Activated T-helper 2 cell treated with anti-CD3 and anti-CD28 coated beads, Interferon-gamma antibody, Interleukin-2, Interleukin-4, amounts not matched to agents 10 μg/mL and 5 μg/mL and 100 μg/mL, durations not matched to agents 14 hours and 24 hours and 36 hours (primary cell): ENCODE measurements around the gene AKAP1. TPM values are rescaled to one million over a fixed set of nuclear protein-coding genes. Genes with fewer than 3 reads are reported as not detected.

Experiments
- DNase-seq: peaks from one replicate; pipeline ENCODE4 v3.0.0; 2021; ENCODE audit warnings: low spot score
- H3K27ac Mint-ChIP-seq: one replicate; pipeline ENCODE4 v1.8.0; 2021; ENCODE audit warnings: mixed read lengths
- H3K27me3 Mint-ChIP-seq: one replicate; pipeline ENCODE4 v1.8.0; 2021; ENCODE audit warnings: low read depth, mixed read lengths
- H3K36me3 Mint-ChIP-seq: one replicate; pipeline ENCODE4 v1.8.0; 2021; ENCODE audit warnings: low read depth, mixed read lengths
- H3K4me1 Mint-ChIP-seq: one replicate; pipeline ENCODE4 v1.8.0; 2021; ENCODE audit warnings: low read depth, mixed read lengths
- H3K4me3 Mint-ChIP-seq: one replicate; pipeline ENCODE4 v1.8.0; 2021; ENCODE audit warnings: low read depth, mild to moderate bottlenecking, moderate library complexity, mixed read lengths
- H3K9me3 Mint-ChIP-seq: one replicate; pipeline ENCODE4 v1.8.0; 2021; ENCODE audit warnings: mixed read lengths
- intact Hi-C: fragments of 100-400 bp; cut with micrococcal nuclease; formaldehyde crosslinking; loops from one replicate; pipeline ENCODE4 v1.15.1; 2023
- total RNA-seq: library from RNA; stranded (reverse); gene quantifications from 2 replicates; pipeline ENCODE4 v1.2.3, GENCODE V29; 2022

Gene AKAP1
- total RNA-seq, 1 donor from 2014 or later = 38.7 TPM

GRCh38 chr17:57084361-57084801 is 665 bp upstream of the AKAP1 start:
- Mint-ChIP-seq H3K9me3 (no peaks in the 10 kb centered on the region), H3K36me3 (peaks cover 17% of the 10 kb centered on the region), H3K27me3 (peaks cover 12% of the 10 kb centered on the region), H3K4me1 (peaks cover 37% of the 10 kb centered on the region), H3K4me3 (peak overlapping the region; percentile 86), H3K27ac (peak overlapping the region; percentile 87)
- intact Hi-C loops = loop anchor here (2.0 kb wide), 2 partner anchors 250 to 922 kb away; partner anchors contain the start of genes DGKE and SRSF1
- DNase-seq = no peak

DNA sequence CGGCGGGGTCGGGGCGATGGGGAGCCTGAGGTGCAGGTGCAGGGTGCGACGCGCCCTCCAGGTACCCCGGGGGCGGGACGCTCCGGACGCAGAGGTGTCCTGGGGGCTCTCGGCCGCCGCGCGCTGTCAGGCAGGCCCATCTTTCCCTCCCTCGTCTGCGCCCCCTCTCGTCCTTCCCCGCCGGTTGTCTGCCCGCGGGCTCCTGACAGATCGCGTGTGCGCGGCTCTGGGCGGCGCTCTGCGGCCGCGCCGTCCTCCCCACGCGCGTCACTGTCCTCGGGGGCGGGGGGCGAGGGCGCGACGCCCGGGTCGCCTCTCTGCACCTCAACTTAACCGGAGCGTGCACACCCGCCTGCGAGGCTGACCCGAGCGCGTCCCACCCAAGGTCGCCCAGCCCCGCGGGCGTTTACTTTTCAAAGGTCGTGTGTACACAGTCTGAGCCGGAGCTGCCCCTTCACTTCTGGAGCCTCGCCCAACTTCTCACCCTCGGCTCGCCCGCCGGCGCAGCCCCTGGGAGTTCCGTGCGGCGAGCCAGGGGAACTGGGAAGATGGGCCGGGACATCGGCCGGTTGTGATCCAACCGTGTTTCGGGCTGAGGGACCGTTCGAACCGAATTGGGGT is 512 bp downstream of the AKAP1 start:
- H3K27me3 Mint-ChIP-seq = peaks cover 8% of the 10 kb centered on the region
- no peaks in the 10 kb centered on the region for H3K9me3 Mint-ChIP-seq
- H3K4me1 Mint-ChIP-seq = peaks cover 46% of the 10 kb centered on the region
- peaks cover 17% of the 10 kb centered on the region for H3K36me3 Mint-ChIP-seq
- intact Hi-C loops = loop anchor here (2.0 to 5.0 kb wide), 3 partner anchors 123 to 921 kb away; partner anchors contain the start of genes COIL, DGKE and SRSF1
- peak overlapping the region; percentile 51 for H3K27ac Mint-ChIP-seq
- H3K4me3 Mint-ChIP-seq = peak overlapping the region; percentile 83
- DNase-seq = peak; percentile 56

DNA sequence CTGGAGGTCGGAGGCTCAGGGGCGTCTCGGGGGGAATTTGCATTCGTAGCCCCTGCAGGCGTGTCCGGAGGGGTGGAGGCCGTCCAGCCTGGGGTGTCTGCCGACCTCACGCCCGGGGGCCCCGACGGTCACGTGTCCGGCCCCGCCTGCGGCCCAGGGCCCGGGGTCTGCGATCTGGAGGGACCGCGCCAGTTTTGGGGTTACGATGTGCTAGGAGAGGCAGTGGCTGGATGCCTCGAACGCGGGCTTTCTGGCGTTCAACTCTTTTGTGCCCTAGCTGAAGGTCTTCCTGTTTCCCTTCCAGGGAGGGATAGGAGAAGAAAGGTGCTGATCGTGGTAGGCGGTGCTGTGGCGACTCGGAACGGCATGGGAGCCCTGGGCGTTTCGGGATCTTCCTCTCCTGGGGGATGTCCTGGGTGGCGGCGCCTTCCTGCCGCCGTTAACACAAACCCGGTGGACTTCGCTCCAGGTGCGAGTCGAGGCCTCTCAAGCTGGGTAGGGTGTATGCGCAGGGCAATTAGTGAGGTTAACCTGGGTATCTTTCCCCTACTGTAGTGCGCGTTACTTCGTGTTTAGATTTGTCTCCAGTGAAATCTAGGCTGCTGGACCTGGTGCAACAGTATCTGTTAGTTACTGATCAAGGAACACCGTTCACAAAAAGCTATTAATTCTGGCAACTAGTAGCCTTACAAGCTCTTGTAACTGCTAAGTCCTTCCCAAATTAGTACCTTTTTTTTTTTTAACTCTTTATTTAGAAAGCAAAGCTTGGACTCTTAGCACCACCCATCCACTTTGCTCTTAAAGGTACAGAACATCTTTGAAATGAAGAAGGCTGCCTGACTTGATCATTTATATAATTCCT is 1.3 kb downstream of the AKAP1 start:
- peak; percentile 18 for DNase-seq
- peaks cover 17% of the 10 kb centered on the region for H3K36me3 Mint-ChIP-seq
- no peaks in the 10 kb centered on the region for H3K9me3 Mint-ChIP-seq
- peaks cover 4% of the 10 kb centered on the region for H3K27me3 Mint-ChIP-seq
- intact Hi-C loops = loop anchor here (5.0 kb wide), 1 partner anchor 124 kb away; the partner anchor contains the start of gene COIL
- peak overlapping the region; percentile 83 for H3K4me3 Mint-ChIP-seq
- peak overlapping the region; percentile 51 for H3K27ac Mint-ChIP-seq
- H3K4me1 Mint-ChIP-seq = peaks cover 44% of the 10 kb centered on the region

DNA sequence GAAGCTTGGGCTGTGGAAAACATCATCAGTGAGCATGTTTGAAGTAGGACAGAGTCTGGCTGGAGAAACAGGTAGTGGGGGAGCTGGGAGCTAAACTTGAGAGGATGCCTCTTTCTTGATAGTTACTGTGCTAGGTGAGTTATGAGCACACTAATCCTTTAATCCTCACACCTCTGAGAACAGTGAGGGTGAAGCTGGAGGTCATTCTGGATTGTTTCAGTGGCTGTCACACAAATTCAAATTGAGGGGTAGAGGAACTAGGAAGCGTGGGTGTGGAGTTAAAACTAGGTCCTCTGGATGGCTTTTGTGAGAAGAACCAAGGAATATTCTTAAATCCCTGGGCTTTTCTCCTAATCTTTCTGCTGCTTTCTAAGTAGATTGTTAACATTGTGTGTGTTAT is 3.3 kb downstream of the AKAP1 start:
- Mint-ChIP-seq H3K36me3 (peaks cover 17% of the 10 kb centered on the region), H3K9me3 (no peaks in the 10 kb centered on the region), H3K27ac (no peak overlapping the region), H3K27me3 (no peaks in the 10 kb centered on the region), H3K4me1 (peaks cover 39% of the 10 kb centered on the region), H3K4me3 (no peak overlapping the region)
- no peak for DNase-seq
- intact Hi-C loops = loop anchor here (5.0 kb wide), 1 partner anchor 126 kb away; the partner anchor contains the start of gene COIL

DNA sequence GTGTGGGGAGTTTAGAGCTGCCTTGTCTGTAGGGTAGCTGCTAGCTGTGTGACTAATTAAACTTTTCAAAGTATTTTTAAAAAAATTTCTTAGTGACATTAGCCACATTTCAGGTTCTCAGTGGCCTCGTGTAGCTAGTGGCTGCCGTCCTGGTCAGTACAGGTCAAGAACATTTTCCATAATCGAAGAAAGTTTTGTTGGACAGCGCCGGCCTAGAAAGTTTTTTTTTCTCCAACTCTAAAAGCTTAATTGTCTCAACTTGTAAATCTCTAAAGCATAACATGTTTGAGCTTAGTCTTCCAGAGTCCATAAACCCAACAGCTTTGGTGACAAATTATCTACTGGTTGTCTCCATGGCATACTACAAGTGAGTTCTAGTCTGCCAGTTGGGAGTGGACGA is 4.3 kb downstream of the AKAP1 start:
- Mint-ChIP-seq H3K4me3 (no peak overlapping the region), H3K27ac (no peak overlapping the region), H3K36me3 (peaks cover 17% of the 10 kb centered on the region), H3K27me3 (no peaks in the 10 kb centered on the region), H3K4me1 (peaks cover 36% of the 10 kb centered on the region), H3K9me3 (no peaks in the 10 kb centered on the region)
- DNase-seq = no peak
- intact Hi-C loops = loop anchor here (5.0 kb wide), 1 partner anchor 127 kb away; the partner anchor contains the start of gene COIL

- H3K27ac Mint-ChIP-seq = no peak overlapping the region
- H3K4me1 Mint-ChIP-seq = peaks cover 34% of the 10 kb centered on the region
- H3K4me3 Mint-ChIP-seq = no peak overlapping the region
- no peaks in the 10 kb centered on the region for H3K27me3 Mint-ChIP-seq
- no peaks in the 10 kb centered on the region for H3K9me3 Mint-ChIP-seq
- DNase-seq = no peak
- peaks cover 17% of the 10 kb centered on the region for H3K36me3 Mint-ChIP-seq
- intact Hi-C loops = no loop called here
Observed at GRCh38 chr17:57090560-57091185, 5.6 kb downstream of the AKAP1 start.

- no peak overlapping the region for H3K27ac Mint-ChIP-seq
- no peak for DNase-seq
- no peak overlapping the region for H3K4me3 Mint-ChIP-seq
- H3K36me3 Mint-ChIP-seq = peaks cover 17% of the 10 kb centered on the region
- peaks cover 34% of the 10 kb centered on the region for H3K4me1 Mint-ChIP-seq
- intact Hi-C loops = no loop called here
- H3K9me3 Mint-ChIP-seq = no peaks in the 10 kb centered on the region
- H3K27me3 Mint-ChIP-seq = no peaks in the 10 kb centered on the region
Observed at GRCh38 chr17:57091186-57091618, 6.2 kb downstream of the AKAP1 start.

GRCh38 chr17:57092171-57092570 is 7.1 kb downstream of the AKAP1 start:
- intact Hi-C loops = no loop called here
- H3K27me3 Mint-ChIP-seq = no peaks in the 10 kb centered on the region
- H3K4me1 Mint-ChIP-seq = peaks cover 26% of the 10 kb centered on the region
- H3K27ac Mint-ChIP-seq = no peak overlapping the region
- no peaks in the 10 kb centered on the region for H3K9me3 Mint-ChIP-seq
- no peak overlapping the region for H3K4me3 Mint-ChIP-seq
- peaks cover 12% of the 10 kb centered on the region for H3K36me3 Mint-ChIP-seq
- no peak for DNase-seq

GRCh38 chr17:57092779-57093178 is 7.7 kb downstream of the AKAP1 start:
- Mint-ChIP-seq H3K27ac (no peak overlapping the region), H3K4me1 (peaks cover 20% of the 10 kb centered on the region), H3K9me3 (no peaks in the 10 kb centered on the region), H3K4me3 (no peak overlapping the region), H3K36me3 (peaks cover 6% of the 10 kb centered on the region), H3K27me3 (no peaks in the 10 kb centered on the region)
- intact Hi-C loops = no loop called here
- DNase-seq = no peak

- H3K9me3 Mint-ChIP-seq = no peaks in the 10 kb centered on the region
- no peak overlapping the region for H3K4me3 Mint-ChIP-seq
- intact Hi-C loops = no loop called here
- H3K27ac Mint-ChIP-seq = no peak overlapping the region
- H3K36me3 Mint-ChIP-seq = no peaks in the 10 kb centered on the region
- peaks cover 8% of the 10 kb centered on the region for H3K4me1 Mint-ChIP-seq
- no peak for DNase-seq
- no peaks in the 10 kb centered on the region for H3K27me3 Mint-ChIP-seq
Observed at GRCh38 chr17:57096472-57097202, 11.6 kb downstream of the AKAP1 start.

- DNase-seq = no peak
- H3K27me3 Mint-ChIP-seq = no peaks in the 10 kb centered on the region
- intact Hi-C loops = no loop called here
- no peak overlapping the region for H3K4me3 Mint-ChIP-seq
- no peaks in the 10 kb centered on the region for H3K9me3 Mint-ChIP-seq
- no peaks in the 10 kb centered on the region for H3K36me3 Mint-ChIP-seq
- peaks cover 13% of the 10 kb centered on the region for H3K4me1 Mint-ChIP-seq
- no peak overlapping the region for H3K27ac Mint-ChIP-seq
Observed at GRCh38 chr17:57097832-57098421, 12.9 kb downstream of the AKAP1 start.

GRCh38 chr17:57099165-57099564 is 14.1 kb downstream of the AKAP1 start:
- H3K27me3 Mint-ChIP-seq = no peaks in the 10 kb centered on the region
- no peak overlapping the region for H3K4me3 Mint-ChIP-seq
- no peaks in the 10 kb centered on the region for H3K36me3 Mint-ChIP-seq
- no peak overlapping the region for H3K27ac Mint-ChIP-seq
- peaks cover 13% of the 10 kb centered on the region for H3K4me1 Mint-ChIP-seq
- intact Hi-C loops = no loop called here
- no peaks in the 10 kb centered on the region for H3K9me3 Mint-ChIP-seq
- no peak for DNase-seq
